H1 (cell line): ENCODE results near the gene TMEM229B. TPM values are rescaled to one million over a fixed set of nuclear protein-coding genes. Genes with fewer than 3 reads are reported as not detected.

ENCODE experiments used
- CBX8 ChIP-seq: fragments of 300-800, 300-1000 bp; sonication (generic); IDR thresholded peaks from 2 replicates; pipeline ENCODE4 v1.7.1; 2016; ENCODE audit warnings: low read depth, low read length, borderline replicate concordance
- CHD7 ChIP-seq: fragments of 300-600 bp; sonication (generic); IDR thresholded peaks from 2 replicates; pipeline ENCODE4 v1.7.1; 2012; ENCODE audit warnings: low read length, moderate library complexity, mild to moderate bottlenecking, inconsistent platforms; ENCODE audit not compliant: insufficient replicate concordance
- GTF2F1 ChIP-seq: IDR thresholded peaks from 2 replicates; pipeline ENCODE4 v1.6.1; 2012; ENCODE audit warnings: low read depth, low read length, improper control_type of control experiment, borderline replicate concordance
- MAFK ChIP-seq: IDR thresholded peaks from 2 replicates; pipeline ENCODE4 v1.6.1; 2012; ENCODE audit warnings: low read depth, mild to moderate bottlenecking, improper control_type of control experiment, low read length
- SP4 ChIP-seq: IDR thresholded peaks from 2 replicates; pipeline ENCODE4 v1.6.1; 2012; ENCODE audit warnings: low read length, inconsistent platforms
- polyA plus RNA-seq, 7 experiments: library from polyadenylated mRNA; depleted of rRNA in 3 of 7; stranded (reverse) in 5 of 7; unstranded in 2 of 7; fragments of >200 nt in 5 of 7; fragments of 200-250 nt in 2 of 7; gene quantifications; 1 replicate in 5 of 7; 2 replicates in 1 of 7; 4 replicates in 1 of 7; pipeline versions ENCODE4 v1.2.1 to v1.2.3, GENCODE V29; 2011 to 2013; ENCODE audit warnings: missing spikeins in 2 of 7, mixed read lengths in 2 of 7
- total RNA-seq: library from RNA; stranded (reverse); fragmentation: NEBNext Ultra II Directional; extraction: Animal tissue kit (Norgen Biotek cat#: 25700); gene quantifications from 2 replicates; pipeline ENCODE4 v1.2.1, GENCODE V29; 2021
- TF ChIP-seq, protein P1 (sequence below), 3 experiments: IDR thresholded peaks; 1 replicate in 2 of 3; 2 replicates in 1 of 3; pipeline versions ENCODE4 v1.5.1 to v1.6.1; 2011; ENCODE audit warnings: low read length in 3 of 3, mild to moderate bottlenecking in 3 of 3, inconsistent platforms in 2 of 3, low read depth in 1 of 3, moderate library complexity in 1 of 3; ENCODE audit not compliant: insufficient read depth in 1 of 3; ENCODE audit errors: control extremely low read depth in 1 of 3

Gene TMEM229B
- total and polyA plus RNA-seq, 2 of the 8 experiments (the other 6 are each of a cell fraction or from before 2014, with no cell fraction given): 0.73 to 0.85 TPM

GRCh38 chr14:67520482-67520881 lies 32.0 kb upstream of the TMEM229B start (continued):
- TF ChIP-seq, protein P1, sequence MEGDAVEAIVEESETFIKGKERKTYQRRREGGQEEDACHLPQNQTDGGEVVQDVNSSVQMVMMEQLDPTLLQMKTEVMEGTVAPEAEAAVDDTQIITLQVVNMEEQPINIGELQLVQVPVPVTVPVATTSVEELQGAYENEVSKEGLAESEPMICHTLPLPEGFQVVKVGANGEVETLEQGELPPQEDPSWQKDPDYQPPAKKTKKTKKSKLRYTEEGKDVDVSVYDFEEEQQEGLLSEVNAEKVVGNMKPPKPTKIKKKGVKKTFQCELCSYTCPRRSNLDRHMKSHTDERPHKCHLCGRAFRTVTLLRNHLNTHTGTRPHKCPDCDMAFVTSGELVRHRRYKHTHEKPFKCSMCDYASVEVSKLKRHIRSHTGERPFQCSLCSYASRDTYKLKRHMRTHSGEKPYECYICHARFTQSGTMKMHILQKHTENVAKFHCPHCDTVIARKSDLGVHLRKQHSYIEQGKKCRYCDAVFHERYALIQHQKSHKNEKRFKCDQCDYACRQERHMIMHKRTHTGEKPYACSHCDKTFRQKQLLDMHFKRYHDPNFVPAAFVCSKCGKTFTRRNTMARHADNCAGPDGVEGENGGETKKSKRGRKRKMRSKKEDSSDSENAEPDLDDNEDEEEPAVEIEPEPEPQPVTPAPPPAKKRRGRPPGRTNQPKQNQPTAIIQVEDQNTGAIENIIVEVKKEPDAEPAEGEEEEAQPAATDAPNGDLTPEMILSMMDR (IDR thresholded peaks at IDR 0.05; ENCODE audit: control extremely low read depth in 1 of 3, insufficient read depth in 1 of 3, low read depth in 1 of 3, low read length in 3 of 3): no peak
- TF ChIP-seq SP4: no peak
- no peak for TF ChIP-seq MAFK
- no peak for TF ChIP-seq CBX8
- TF ChIP-seq CHD7: no peak
- no peak for TF ChIP-seq GTF2F1
